ENCODE measurements around the gene CCDC134. TPM values are rescaled to one million over a fixed set of nuclear protein-coding genes. Genes with fewer than 3 reads are reported as not detected.

Gene CCDC134
- total RNA-seq, 4 donors from 2014 or later: 12.2 to 15.4 (median 13.1) TPM

GRCh38 chr22:41772645-41773044, 27.8 kb upstream of the CCDC134 start:
- intact Hi-C loops (cut with DNase I; ENCODE audit: low total_unique reads): no loop called here
- TF ChIP-seq POLR2A (IDR thresholded peaks at IDR 0.05) (no peak), CTCF (IDR thresholded peaks at IDR 0.05) (no peak)

GRCh38 chr22:41775338-41775737, 25.1 kb upstream of the CCDC134 start:
- no peak overlapping the region for H3K4me3 ChIP-seq (ENCODE audit: low read depth, poor library complexity, severe bottlenecking)
- intact Hi-C loops (cut with DNase I; ENCODE audit: low total_unique reads): no loop called here
- no peak for DNase-seq (ENCODE audit: low spot score in 2 of 2)
- WGBS, 2 donors: 95 to 96% methylated on average over 5 of the region's 5 CpGs
- TF ChIP-seq CTCF (IDR thresholded peaks at IDR 0.05) (no peak), POLR2A (IDR thresholded peaks at IDR 0.05) (no peak)

More at GRCh38 chr22:41772645-41773044, 27.8 kb upstream of the CCDC134 start:
- no peak overlapping the region for H3K4me3 ChIP-seq (ENCODE audit: low read depth, poor library complexity, severe bottlenecking)
- no peak for DNase-seq (ENCODE audit: low spot score in 2 of 2)

GRCh38 chr22:41775976-41776375, 24.5 kb upstream of the CCDC134 start:
- intact Hi-C loops (cut with DNase I; ENCODE audit: low total_unique reads): no loop called here
- TF ChIP-seq CTCF (IDR thresholded peaks at IDR 0.05) (no peak), POLR2A (IDR thresholded peaks at IDR 0.05) (no peak)
- WGBS, 2 donors: 72 to 73% methylated on average over 4 of the region's 4 CpGs
- DNase-seq (ENCODE audit: low spot score in 2 of 2): no peak
- no peak overlapping the region for H3K4me3 ChIP-seq (ENCODE audit: low read depth, poor library complexity, severe bottlenecking)

GRCh38 chr22:41776381-41776780, 24.1 kb upstream of the CCDC134 start:
- no peak for DNase-seq (ENCODE audit: low spot score in 2 of 2)
- H3K4me3 ChIP-seq (ENCODE audit: low read depth, poor library complexity, severe bottlenecking): no peak overlapping the region
- TF ChIP-seq CTCF (IDR thresholded peaks at IDR 0.05) (no peak), POLR2A (IDR thresholded peaks at IDR 0.05) (no peak)
- intact Hi-C loops (cut with DNase I; ENCODE audit: low total_unique reads): no loop called here
- 89 to 90% methylated on average over 3 of the region's 3 CpGs for WGBS, 2 donors

- H3K4me3 ChIP-seq (ENCODE audit: low read depth, poor library complexity, severe bottlenecking): no peak overlapping the region
- TF ChIP-seq POLR2A (IDR thresholded peaks at IDR 0.05) (no peak), CTCF (IDR thresholded peaks at IDR 0.05) (no peak)
- 77 to 90% methylated on average over 2 of the region's 2 CpGs for WGBS, 2 donors
- DNase-seq (ENCODE audit: low spot score in 2 of 2): no peak
- intact Hi-C loops (cut with DNase I; ENCODE audit: low total_unique reads): no loop called here
These were observed 22.6 kb upstream of the CCDC134 start for GRCh38 chr22:41777749-41778425.

All from lower leg skin (tissue), 4 donors.